Endothelial cell of umbilical vein (primary cell): ENCODE data around the gene JADE3.

Experiments used
- EZH2 ChIP-seq: IDR thresholded peaks from 2 replicates; pipeline ENCODE4 v1.6.1; 2012; ENCODE audit warnings: borderline replicate concordance, low read depth, mild to moderate bottlenecking, moderate library complexity, low read length, inconsistent platforms; ENCODE audit not compliant: severe bottlenecking
- GATA2 ChIP-seq: IDR thresholded peaks from 2 replicates; pipeline ENCODE4 v1.7.0; 2011; ENCODE audit warnings: low read depth, mild to moderate bottlenecking, moderate library complexity, mixed read lengths, low read length; ENCODE audit not compliant: insufficient read length, insufficient read depth
- POLR2A ChIP-seq: IDR thresholded peaks from 2 replicates; pipeline ENCODE4 v1.6.1; 2012; ENCODE audit warnings: low read depth, mild to moderate bottlenecking, control low read depth, low read length
- POLR2AphosphoS5 ChIP-seq: IDR thresholded peaks from 2 replicates; pipeline ENCODE4 v1.6.1; 2012; ENCODE audit warnings: low read depth, mild to moderate bottlenecking, control low read depth, low read length, moderate library complexity; ENCODE audit not compliant: insufficient read depth
- TF ChIP-seq, protein P1 (sequence below), 2 donors: IDR thresholded peaks; 1 replicate in 1 of 2; 2 replicates in 1 of 2; pipeline ENCODE4 v1.5.1; 2011; ENCODE audit warnings: low read length in 2 of 2, mild to moderate bottlenecking in 2 of 2, moderate library complexity in 2 of 2, control low read depth in 1 of 2, inconsistent platforms in 1 of 2, low read depth in 1 of 2; ENCODE audit not compliant: insufficient read depth in 1 of 2; ENCODE audit errors: extremely low read depth in 1 of 2
- TF ChIP-seq, protein P2 (sequence below): IDR thresholded peaks from 2 replicates; pipeline ENCODE4 v1.6.1; 2011; ENCODE audit not compliant: insufficient read depth, insufficient read length

DNA sequence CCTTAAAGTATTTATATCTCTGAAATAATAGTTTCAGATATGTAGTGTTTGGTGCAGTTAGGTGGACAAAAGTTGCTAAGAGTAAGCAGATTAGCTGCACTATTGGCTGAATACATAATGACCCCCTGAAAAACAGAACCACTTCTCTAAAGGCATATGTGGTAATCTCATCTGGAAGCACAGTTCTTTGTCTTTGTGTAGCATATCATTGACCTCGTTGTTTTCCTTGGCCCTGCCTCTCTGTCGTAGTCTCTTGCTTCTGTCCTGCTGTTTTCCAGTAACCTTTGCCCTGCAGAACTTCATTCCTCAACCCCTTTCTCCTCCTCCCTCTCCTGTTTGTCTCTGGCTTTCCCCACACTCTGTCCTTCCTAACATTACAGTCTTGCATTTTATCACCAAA lies 41.4 kb downstream of the JADE3 start:
- TF ChIP-seq, protein P1, sequence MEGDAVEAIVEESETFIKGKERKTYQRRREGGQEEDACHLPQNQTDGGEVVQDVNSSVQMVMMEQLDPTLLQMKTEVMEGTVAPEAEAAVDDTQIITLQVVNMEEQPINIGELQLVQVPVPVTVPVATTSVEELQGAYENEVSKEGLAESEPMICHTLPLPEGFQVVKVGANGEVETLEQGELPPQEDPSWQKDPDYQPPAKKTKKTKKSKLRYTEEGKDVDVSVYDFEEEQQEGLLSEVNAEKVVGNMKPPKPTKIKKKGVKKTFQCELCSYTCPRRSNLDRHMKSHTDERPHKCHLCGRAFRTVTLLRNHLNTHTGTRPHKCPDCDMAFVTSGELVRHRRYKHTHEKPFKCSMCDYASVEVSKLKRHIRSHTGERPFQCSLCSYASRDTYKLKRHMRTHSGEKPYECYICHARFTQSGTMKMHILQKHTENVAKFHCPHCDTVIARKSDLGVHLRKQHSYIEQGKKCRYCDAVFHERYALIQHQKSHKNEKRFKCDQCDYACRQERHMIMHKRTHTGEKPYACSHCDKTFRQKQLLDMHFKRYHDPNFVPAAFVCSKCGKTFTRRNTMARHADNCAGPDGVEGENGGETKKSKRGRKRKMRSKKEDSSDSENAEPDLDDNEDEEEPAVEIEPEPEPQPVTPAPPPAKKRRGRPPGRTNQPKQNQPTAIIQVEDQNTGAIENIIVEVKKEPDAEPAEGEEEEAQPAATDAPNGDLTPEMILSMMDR (IDR thresholded peaks at IDR 0.05; ENCODE audit: extremely low read depth in 1 of 2, insufficient read depth in 1 of 2, low read depth in 1 of 2, low read length in 2 of 2) = no peak
- TF ChIP-seq POLR2A (no peak), EZH2 (no peak), POLR2AphosphoS5 (no peak), GATA2 (no peak)
- TF ChIP-seq, protein P2, sequence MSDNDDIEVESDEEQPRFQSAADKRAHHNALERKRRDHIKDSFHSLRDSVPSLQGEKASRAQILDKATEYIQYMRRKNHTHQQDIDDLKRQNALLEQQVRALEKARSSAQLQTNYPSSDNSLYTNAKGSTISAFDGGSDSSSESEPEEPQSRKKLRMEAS = no peak
